ENCODE measurements around the gene TGFB1.
"Not testable (repeated sequence)": the region's sequence is repeated elsewhere in the genome, so short reads cannot be mapped to it uniquely, and the experiment has no call there.

Gene TGFB1

GRCh38 chr19:41353466-41354342 lies at the start of gene TGFB1:
TSS of gene TGFB1 (minus strand) at chr19:41353922. CDS start at chr19:41353044, 878 bp downstream.
- DNase-seq: peak; percentile 91

- no peak for DNase-seq
Measured at GRCh38 chr19:41402010-41402409, 48.3 kb upstream of the TGFB1 start.

GRCh38 chr19:41401483-41401882 lies 47.8 kb upstream of the TGFB1 start:
- DNase-seq: no peak

GRCh38 chr19:41399525-41399924 lies 45.8 kb upstream of the TGFB1 start:
- DNase-seq: no peak

DNA sequence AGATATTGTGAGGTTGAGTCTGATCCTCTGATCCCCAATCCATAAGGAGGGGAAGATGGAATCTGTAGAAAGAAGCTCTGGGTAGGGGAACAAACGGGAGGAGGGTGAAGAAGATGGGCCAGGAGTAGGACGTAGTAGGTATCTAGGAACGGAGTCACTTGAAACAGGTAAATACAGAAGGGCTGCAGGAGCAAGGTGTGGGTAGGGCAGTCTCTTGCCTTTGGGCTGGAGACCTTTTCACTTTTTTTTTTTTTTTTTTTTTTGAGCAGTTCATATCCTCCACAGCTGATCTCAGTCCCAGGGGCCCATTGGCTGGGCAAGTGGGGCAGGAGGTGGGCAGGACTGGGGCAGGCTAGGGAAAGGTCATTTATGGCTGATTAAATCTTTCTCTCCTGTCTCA lies 45.4 kb upstream of the TGFB1 start:
- DNase-seq: no peak

DNA sequence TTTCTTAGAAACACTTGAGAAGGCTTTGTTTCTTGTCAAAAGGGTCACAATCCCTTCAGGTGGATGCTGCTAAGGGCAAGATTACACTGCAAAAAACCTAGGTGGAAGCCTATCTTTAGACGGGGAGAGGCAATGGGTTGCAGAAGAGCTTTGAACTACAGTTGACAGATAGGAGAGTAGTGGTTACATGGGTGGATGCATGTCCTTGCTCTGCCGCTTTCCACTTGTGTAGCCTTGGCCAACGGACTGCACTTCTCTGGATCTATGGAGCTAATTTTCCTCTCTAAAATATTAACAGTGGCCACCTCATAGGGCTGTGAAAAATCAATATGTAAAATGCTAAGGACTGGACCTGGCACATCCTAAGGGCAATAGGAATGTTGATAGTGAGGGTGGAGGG lies 44.9 kb upstream of the TGFB1 start:
- DNase-seq: no peak

DNA sequence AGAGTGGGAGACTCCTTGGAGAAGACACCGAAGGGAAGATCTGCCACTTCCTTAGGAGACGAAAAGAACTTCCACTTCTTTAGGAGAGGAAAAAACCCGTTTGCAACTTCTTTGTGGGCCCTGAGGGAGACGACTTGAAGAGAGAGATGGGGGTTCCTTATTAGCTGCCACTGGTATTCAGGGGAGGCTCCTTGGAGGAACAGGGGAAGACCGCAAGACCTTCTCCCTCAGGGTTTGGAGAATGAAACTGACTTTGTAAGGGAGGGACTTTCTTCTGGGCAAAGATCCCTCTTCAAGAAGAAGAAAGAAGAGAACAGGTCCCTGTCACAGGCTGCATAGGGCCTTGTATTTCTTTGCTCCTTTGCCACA lies 44.3 kb upstream of the TGFB1 start:
- DNase-seq: no peak

GRCh38 chr19:41397086-41398049 lies 43.6 kb upstream of the TGFB1 start, which contains the start of the genes BCKDHA and EXOSC5:
TSS of gene BCKDHA (plus strand) at chr19:41397818. CDS start at chr19:41397828, 10 bp downstream.
TSS of gene EXOSC5 (minus strand) at chr19:41397359. CDS start at chr19:41397328, 31 bp downstream.
- DNase-seq: peak; percentile 100

GRCh38 chr19:41395355-41395754 lies 41.6 kb upstream of the TGFB1 start:
- no peak for DNase-seq

DNA sequence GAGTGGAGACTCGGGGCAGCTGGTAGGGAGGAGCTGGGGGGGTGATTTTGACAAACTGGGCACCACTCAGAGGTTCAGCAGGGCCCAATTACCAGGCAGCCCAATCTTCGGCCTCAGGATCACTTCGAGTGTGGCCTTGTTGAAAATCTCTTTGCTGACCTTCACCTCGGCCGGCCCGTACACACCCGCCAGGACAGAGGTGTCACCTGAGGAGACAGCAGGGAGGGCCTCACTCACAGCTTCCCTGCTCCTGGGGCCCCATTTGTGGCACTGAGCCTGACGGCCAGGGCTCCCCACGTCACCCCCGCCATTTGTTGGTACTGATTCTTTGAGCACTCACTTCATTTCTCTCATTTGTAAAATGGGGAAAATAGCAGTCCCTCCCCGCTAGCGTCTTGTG lies 39.1 kb upstream of the TGFB1 start:
- DNase-seq: no peak

DNA sequence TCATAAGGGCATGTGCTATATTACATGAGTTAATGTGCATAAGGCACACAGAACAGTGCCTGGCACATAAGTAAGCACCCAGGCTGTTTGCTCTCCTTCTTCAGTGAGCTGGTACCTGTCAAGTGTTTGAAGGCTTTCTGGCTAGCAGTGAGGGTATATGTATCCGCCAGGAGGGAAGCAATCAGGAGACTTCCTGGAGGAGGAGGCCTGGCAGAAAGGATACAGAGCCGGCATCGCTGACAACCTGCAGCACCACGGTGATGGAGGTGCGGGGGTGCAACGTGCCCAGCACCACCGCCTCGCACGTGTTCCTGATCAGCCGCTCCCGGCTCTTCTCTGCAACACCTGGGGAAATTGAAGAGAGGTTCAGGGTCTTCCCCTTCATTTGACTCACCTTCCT lies 37.9 kb upstream of the TGFB1 start:
- DNase-seq: no peak

GRCh38 chr19:41386442-41386841 lies 32.7 kb upstream of the TGFB1 start:
- DNase-seq: no peak

GRCh38 chr19:41384351-41384750 lies 30.6 kb upstream of the TGFB1 start:
- no peak for DNase-seq

DNA sequence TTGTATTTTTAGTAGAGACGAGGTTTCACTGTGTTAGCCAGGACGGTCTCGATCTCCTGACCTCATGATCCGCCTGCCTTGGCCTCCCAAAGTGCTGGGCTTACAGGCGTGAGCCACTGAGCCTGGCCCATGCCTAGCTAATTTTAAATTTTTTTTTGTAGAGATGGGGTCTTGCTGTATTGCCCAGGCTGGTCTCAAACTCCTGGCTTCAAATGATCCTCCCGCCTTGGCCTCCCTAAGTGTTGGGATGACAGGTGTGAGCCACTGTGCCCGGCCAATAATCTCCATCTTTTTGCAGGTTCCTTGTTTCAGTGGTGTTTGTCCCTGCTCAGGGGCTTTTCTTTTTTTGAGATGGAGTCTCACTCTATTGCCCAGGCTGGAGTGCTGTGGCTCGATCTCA lies 27.8 kb upstream of the TGFB1 start:
- not testable (repeated sequence) for DNase-seq

GRCh38 chr19:41377977-41378709 lies 24.4 kb upstream of the TGFB1 start:
- DNase-seq: no peak

- DNase-seq: no peak
Measured at GRCh38 chr19:41376998-41377365, 23.3 kb upstream of the TGFB1 start.

- DNase-seq: peak; percentile 9
Measured at GRCh38 chr19:41376241-41376997, 22.7 kb upstream of the TGFB1 start, which contains the start of gene TMEM91. TSS of gene TMEM91 (plus strand) at chr19:41376533. CDS start at chr19:41378310, 1,777 bp downstream.

GRCh38 chr19:41373993-41374392 lies 20.3 kb upstream of the TGFB1 start:
- peak; percentile 88 for DNase-seq

DNA sequence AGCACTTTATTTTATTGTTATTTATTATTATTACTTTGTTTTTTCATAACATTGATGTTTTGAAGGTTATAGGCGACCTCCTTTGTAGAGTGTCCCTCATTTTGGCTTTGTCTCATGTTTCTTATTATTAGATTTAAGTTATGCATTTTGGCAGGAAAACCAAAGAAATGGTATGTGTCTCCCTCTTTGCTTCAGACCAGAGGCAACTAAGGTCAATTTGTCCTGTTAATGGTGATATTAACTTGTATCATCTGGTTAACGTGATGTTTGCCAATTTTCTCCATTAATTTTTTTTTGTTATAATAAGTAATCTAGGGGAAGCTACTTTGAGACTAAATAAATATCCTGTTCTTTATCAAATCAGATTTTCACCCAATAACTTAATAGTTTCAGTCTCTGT lies 18.8 kb upstream of the TGFB1 start:
- no peak for DNase-seq

GRCh38 chr19:41371541-41371940 lies 17.8 kb upstream of the TGFB1 start:
- DNase-seq: no peak

DNA sequence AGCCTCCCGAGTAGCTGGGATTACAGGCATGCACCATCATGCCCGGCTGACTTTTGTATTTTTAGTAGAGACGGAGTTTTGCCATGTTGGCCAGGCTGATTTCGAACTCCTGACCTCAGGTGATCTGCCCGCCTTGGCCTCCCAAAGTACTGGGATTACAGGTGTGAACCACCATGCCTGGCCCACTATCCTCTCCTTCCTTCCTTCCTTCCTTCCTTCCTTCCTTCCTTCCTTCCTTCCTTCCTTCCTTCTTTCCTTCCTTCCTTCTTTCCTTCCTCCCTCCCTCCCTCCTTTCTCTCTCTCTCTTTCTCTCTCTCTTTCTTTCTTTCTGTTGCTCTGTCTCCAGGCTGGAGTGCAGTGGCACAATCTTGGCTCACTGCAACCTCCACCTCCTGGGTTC lies 17.4 kb upstream of the TGFB1 start:
- not testable (repeated sequence) for DNase-seq

GRCh38 chr19:41369769-41370168 lies 16.0 kb upstream of the TGFB1 start:
- DNase-seq: no peak
